Endothelial cell of umbilical vein (primary cell): ENCODE results near the gene PEX5L.

Source experiments
- CTCF ChIP-seq, 2 donors: IDR thresholded peaks; 1 replicate in 1 of 2; 2 replicates in 1 of 2; pipeline ENCODE4 v1.5.1; 2011; ENCODE audit warnings: low read length in 2 of 2, mild to moderate bottlenecking in 2 of 2, moderate library complexity in 2 of 2, control low read depth in 1 of 2, inconsistent platforms in 1 of 2, low read depth in 1 of 2; ENCODE audit not compliant: insufficient read depth in 1 of 2; ENCODE audit errors: extremely low read depth in 1 of 2
- MAX ChIP-seq: IDR thresholded peaks from 2 replicates; pipeline ENCODE4 v1.6.1; 2011; ENCODE audit not compliant: insufficient read depth, insufficient read length

GRCh38 chr3:179955809-179956208 lies 80.9 kb downstream of the PEX5L start:
- TF ChIP-seq MAX, result no peak
- no peak for TF ChIP-seq CTCF (IDR thresholded peaks at IDR 0.05; ENCODE audit: extremely low read depth in 1 of 2, insufficient read depth in 1 of 2, low read depth in 1 of 2, low read length in 2 of 2)
